ENCODE data around the gene PPIH. TPM values are rescaled to one million over a fixed set of nuclear protein-coding genes. Genes with fewer than 3 reads are reported as not detected.
"Not testable (repeated sequence)": the region's sequence is repeated elsewhere in the genome, so short reads cannot be mapped to it uniquely, and the experiment has no call there.

PPIH gene
- total RNA-seq, 1 experiment from 2014 or later: 102 TPM

DNA sequence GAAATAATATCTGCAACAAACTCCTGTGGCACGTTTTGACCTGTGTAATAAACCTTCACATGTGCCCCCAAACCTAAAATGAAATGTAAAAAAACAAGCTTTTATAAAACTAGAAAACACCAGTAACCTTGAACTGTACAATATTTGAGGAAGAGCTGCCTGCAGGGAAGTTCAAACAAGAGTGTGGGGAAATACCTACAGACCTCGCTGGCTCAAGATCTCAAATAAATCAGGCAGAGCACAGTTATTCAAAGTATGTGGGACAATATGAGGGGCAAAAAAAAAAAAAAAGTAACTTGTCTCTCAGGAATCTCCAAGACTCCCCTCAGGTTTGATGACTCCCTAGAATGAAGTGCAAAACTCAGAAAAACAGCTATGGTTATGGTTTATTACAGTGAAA is 37.9 kb upstream of the PPIH start:
- Histone ChIP-seq H3K36me3 (ENCODE audit: low read depth) (no peaks in the 10 kb centered on the region), H3K9me3 (ENCODE audit: insufficient read depth, low read depth) (no peaks in the 10 kb centered on the region), H3K79me2 (ENCODE audit: low read depth) (no peaks in the 10 kb centered on the region), H3K4me2 (no peak overlapping the region), H3K27me3 (ENCODE audit: insufficient read depth, low read depth) (no peaks in the 10 kb centered on the region; the same call in 1 of the 2 replicates), H3K27ac (no peak overlapping the region), H3K9me2 (ENCODE audit: insufficient read depth) (no peaks in the 10 kb centered on the region), H4K20me1 (ENCODE audit: insufficient read depth) (no peaks in the 10 kb centered on the region), H3K4me3 (no peak overlapping the region), H3F3A (ENCODE audit: insufficient read depth, low read depth) (no peaks in the 10 kb centered on the region), H2AFZ (no peak overlapping the region), H3K4me1 (replicated peaks; ENCODE audit: insufficient read depth) (no peaks in the 10 kb centered on the region)
- no peak for DNase-seq
- intact Hi-C loops (cut with micrococcal nuclease; ENCODE audit: unreplicated experiment): no loop called here
- BruUV-seq (replicated peaks): no TSS peak
- TF ChIP-seq, protein P1, sequence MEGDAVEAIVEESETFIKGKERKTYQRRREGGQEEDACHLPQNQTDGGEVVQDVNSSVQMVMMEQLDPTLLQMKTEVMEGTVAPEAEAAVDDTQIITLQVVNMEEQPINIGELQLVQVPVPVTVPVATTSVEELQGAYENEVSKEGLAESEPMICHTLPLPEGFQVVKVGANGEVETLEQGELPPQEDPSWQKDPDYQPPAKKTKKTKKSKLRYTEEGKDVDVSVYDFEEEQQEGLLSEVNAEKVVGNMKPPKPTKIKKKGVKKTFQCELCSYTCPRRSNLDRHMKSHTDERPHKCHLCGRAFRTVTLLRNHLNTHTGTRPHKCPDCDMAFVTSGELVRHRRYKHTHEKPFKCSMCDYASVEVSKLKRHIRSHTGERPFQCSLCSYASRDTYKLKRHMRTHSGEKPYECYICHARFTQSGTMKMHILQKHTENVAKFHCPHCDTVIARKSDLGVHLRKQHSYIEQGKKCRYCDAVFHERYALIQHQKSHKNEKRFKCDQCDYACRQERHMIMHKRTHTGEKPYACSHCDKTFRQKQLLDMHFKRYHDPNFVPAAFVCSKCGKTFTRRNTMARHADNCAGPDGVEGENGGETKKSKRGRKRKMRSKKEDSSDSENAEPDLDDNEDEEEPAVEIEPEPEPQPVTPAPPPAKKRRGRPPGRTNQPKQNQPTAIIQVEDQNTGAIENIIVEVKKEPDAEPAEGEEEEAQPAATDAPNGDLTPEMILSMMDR (conservative IDR thresholded peaks at IDR 0.05): no peak
- TF ChIP-seq EZH2 (IDR thresholded peaks at IDR 0.05; ENCODE audit: low read depth): no peak
- POLR2A ChIA-PET (ENCODE audit: unreplicated experiment): no interaction called here
- CTCF ChIA-PET: no interaction called here

DNA sequence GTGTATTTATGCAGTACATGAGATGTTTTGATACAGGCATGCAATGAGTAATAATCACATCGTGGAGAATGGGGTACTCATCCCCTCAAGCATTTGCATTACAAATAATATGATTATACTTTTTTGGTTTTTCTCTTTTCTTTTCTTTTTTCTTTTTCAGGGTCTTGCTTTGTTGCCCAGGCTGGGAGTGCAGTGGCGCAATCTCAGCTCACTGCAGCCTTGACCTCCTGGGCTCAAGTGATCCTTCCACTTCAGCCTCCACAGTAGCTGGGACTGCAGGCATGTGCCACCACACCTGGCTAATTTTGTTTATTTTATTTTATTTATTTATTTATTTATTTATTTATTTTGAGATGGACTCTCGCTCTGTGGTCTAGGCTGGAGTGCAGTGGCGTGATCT is 37.0 kb upstream of the PPIH start:
- H3K4me1 ChIP-seq (replicated peaks; ENCODE audit: insufficient read depth); H3K4me3 ChIP-seq; H3K4me2 ChIP-seq; H3K79me2 ChIP-seq (ENCODE audit: low read depth); intact Hi-C loops (cut with micrococcal nuclease; ENCODE audit: unreplicated experiment); H4K20me1 ChIP-seq (ENCODE audit: insufficient read depth); H2AFZ ChIP-seq; H3K27ac ChIP-seq; H3K27me3 ChIP-seq (ENCODE audit: insufficient read depth, low read depth); H3K9me3 ChIP-seq (ENCODE audit: insufficient read depth, low read depth); H3K9me2 ChIP-seq (ENCODE audit: insufficient read depth); CTCF ChIA-PET; H3F3A ChIP-seq (ENCODE audit: insufficient read depth, low read depth); BruUV-seq (replicated peaks); DNase-seq; H3K36me3 ChIP-seq (ENCODE audit: low read depth); POLR2A ChIA-PET (ENCODE audit: unreplicated experiment): not testable (repeated sequence)

DNA sequence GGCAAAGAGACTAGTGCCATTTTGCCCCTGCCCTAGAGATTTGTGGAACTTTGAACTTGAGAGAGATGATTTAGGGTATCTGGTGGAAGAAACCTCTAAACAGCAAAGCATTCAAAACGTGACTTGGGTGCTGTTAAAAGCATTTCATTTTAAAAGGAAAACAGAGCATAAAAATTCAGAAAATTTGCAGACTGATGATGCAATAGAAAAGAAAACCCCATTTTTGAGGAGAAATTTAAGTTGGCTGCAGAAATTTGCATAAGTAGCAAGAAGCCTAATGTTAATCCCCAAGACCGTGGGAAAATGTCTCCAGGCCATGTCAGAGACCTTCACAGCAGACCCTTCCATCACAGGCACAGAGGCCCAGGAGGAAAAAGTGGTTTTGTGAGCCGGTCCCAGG is 31.0 kb upstream of the PPIH start:
- H3K36me3 ChIP-seq (ENCODE audit: low read depth); H3K4me2 ChIP-seq; H3K79me2 ChIP-seq (ENCODE audit: low read depth); H2AFZ ChIP-seq; intact Hi-C loops (cut with micrococcal nuclease; ENCODE audit: unreplicated experiment); H3K27me3 ChIP-seq (ENCODE audit: insufficient read depth, low read depth); DNase-seq; H3K9me2 ChIP-seq (ENCODE audit: insufficient read depth); CTCF ChIA-PET; H3K4me1 ChIP-seq (replicated peaks; ENCODE audit: insufficient read depth); BruUV-seq (replicated peaks); H3K4me3 ChIP-seq; POLR2A ChIA-PET (ENCODE audit: unreplicated experiment); H3K9me3 ChIP-seq (ENCODE audit: insufficient read depth, low read depth); H4K20me1 ChIP-seq (ENCODE audit: insufficient read depth); H3F3A ChIP-seq (ENCODE audit: insufficient read depth, low read depth); H3K27ac ChIP-seq: not testable (repeated sequence)

DNA sequence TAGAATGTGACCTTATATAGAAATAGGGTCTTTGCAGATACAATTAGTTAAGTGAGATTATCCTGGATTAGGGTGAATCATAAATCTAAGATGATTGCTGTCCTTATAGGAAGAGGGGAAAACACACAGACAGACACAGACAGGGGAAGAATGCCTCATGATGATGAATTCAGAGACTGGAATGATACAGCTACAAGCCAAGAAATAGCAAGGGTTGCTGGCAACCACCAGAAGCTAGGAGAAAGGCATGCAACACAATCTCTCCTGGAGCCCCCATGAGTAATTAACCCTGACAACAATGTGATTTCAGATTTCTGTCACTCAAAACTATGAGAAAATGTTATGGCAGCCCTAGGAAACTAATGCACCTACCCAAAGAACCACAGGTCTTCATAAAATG is 19.1 kb upstream of the PPIH start:
- BruUV-seq (replicated peaks): no TSS peak
- H3K79me2 ChIP-seq (ENCODE audit: low read depth): no peaks in the 10 kb centered on the region
- H3K4me3 ChIP-seq: no peak overlapping the region
- ChIA-PET POLR2A (ENCODE audit: unreplicated experiment) (no interaction called here), CTCF (interaction anchor here (0.7 kb wide), 1 partner anchor 492 kb away, joined by 6 read pairs; no protein-coding TSS in a partner anchor)
- no peaks in the 10 kb centered on the region for H3K4me1 ChIP-seq (replicated peaks; ENCODE audit: insufficient read depth)
- intact Hi-C loops (cut with micrococcal nuclease; ENCODE audit: unreplicated experiment): no loop called here
- no peaks in the 10 kb centered on the region for H3F3A ChIP-seq (ENCODE audit: insufficient read depth, low read depth)
- H3K36me3 ChIP-seq (ENCODE audit: low read depth): no peaks in the 10 kb centered on the region
- TF ChIP-seq, protein P1 (conservative IDR thresholded peaks at IDR 0.05): no peak
- no peak for TF ChIP-seq EZH2 (IDR thresholded peaks at IDR 0.05; ENCODE audit: low read depth)
- no peak for DNase-seq
- H3K9me2 ChIP-seq (ENCODE audit: insufficient read depth): no peaks in the 10 kb centered on the region
- no peaks in the 10 kb centered on the region for H3K27me3 ChIP-seq (ENCODE audit: insufficient read depth, low read depth)
- no peak overlapping the region for H2AFZ ChIP-seq
- no peak overlapping the region for H3K4me2 ChIP-seq
- H3K27ac ChIP-seq: no peak overlapping the region
- H3K9me3 ChIP-seq (ENCODE audit: insufficient read depth, low read depth): no peaks in the 10 kb centered on the region
- H4K20me1 ChIP-seq (ENCODE audit: insufficient read depth): no peaks in the 10 kb centered on the region
